ENCODE measurements around the gene PSMB10.
A peak's percentile ranks its signal among the peaks of the same experiment; 100 is the strongest.

Gene PSMB10

GRCh38 chr16:67936880-67937605, 393 bp upstream of the PSMB10 start:
- no peak overlapping the region for H3K27ac ChIP-seq (ENCODE audit: low read length)

GRCh38 chr16:67935402-67936123, 1.1 kb downstream of the PSMB10 start:
- Histone ChIP-seq H3K9ac (ENCODE audit: low read depth, low read length) (peak overlapping the region; percentile 95), H3K9me3 (ENCODE audit: insufficient read depth, low read depth, low read length) (no peaks in the 10 kb centered on the region), H3K27ac (ENCODE audit: low read length) (peak overlapping the region; percentile 69), H3K36me3 (ENCODE audit: insufficient read depth, low read depth, low read length) (peaks cover under 1% of the 10 kb centered on the region; the same call in 1 of the 2 replicates), H3K4me3 (ENCODE audit: low read length) (peak overlapping the region; percentile 89), H3K4me1 (ENCODE audit: insufficient read depth, low read length) (0 out of 2 replicates have a peak, but pooled peaks cover 6% of the 10 kb centered on the region), H3K27me3 (ENCODE audit: insufficient read depth, low read length) (no peaks in the 10 kb centered on the region)

More at GRCh38 chr16:67936880-67937605, 393 bp upstream of the PSMB10 start:
- Histone ChIP-seq H3K4me3 (ENCODE audit: low read length) (peak overlapping the region; percentile 89), H3K9me3 (ENCODE audit: insufficient read depth, low read depth, low read length) (no peaks in the 10 kb centered on the region), H3K4me1 (ENCODE audit: insufficient read depth, low read length) (0 out of 2 replicates have a peak, but pooled peaks cover 6% of the 10 kb centered on the region), H3K27me3 (ENCODE audit: insufficient read depth, low read length) (no peaks in the 10 kb centered on the region), H3K36me3 (ENCODE audit: insufficient read depth, low read depth, low read length) (no peaks in the 10 kb centered on the region; the same call in 1 of the 2 replicates), H3K9ac (ENCODE audit: low read depth, low read length) (peak overlapping the region; percentile 95)

GRCh38 chr16:67935101-67935401, 1.6 kb downstream of the PSMB10 start:
- no peak overlapping the region for H3K27ac ChIP-seq (ENCODE audit: low read length)

GRCh38 chr16:67934306-67935100, 2.1 kb downstream of the PSMB10 start:
- Histone ChIP-seq H3K36me3 (ENCODE audit: insufficient read depth, low read depth, low read length) (peaks cover 10% of the 10 kb centered on the region; the same call in 1 of the 2 replicates), H3K27me3 (ENCODE audit: insufficient read depth, low read length) (no peaks in the 10 kb centered on the region), H3K9me3 (ENCODE audit: insufficient read depth, low read depth, low read length) (no peaks in the 10 kb centered on the region), H3K27ac (ENCODE audit: low read length) (no peak overlapping the region), H3K4me1 (ENCODE audit: insufficient read depth, low read length) (0 out of 2 replicates have a peak, but pooled peaks cover 6% of the 10 kb centered on the region), H3K4me3 (ENCODE audit: low read length) (peak overlapping the region; percentile 89), H3K9ac (ENCODE audit: low read depth, low read length) (peak overlapping the region; percentile 81)

More at GRCh38 chr16:67935101-67935401, 1.6 kb downstream of the PSMB10 start:
- H3K9me3 ChIP-seq (ENCODE audit: insufficient read depth, low read depth, low read length) = no peaks in the 10 kb centered on the region
- peak overlapping the region; percentile 89 for H3K4me3 ChIP-seq (ENCODE audit: low read length)
- no peaks in the 10 kb centered on the region for H3K27me3 ChIP-seq (ENCODE audit: insufficient read depth, low read length)
- peak overlapping the region; percentile 81 for H3K9ac ChIP-seq (ENCODE audit: low read depth, low read length)
- H3K4me1 ChIP-seq (ENCODE audit: insufficient read depth, low read length) = 0 out of 2 replicates have a peak, but pooled peaks cover 6% of the 10 kb centered on the region
- 0 out of 2 replicates have a peak, but pooled peaks cover 4% of the 10 kb centered on the region for H3K36me3 ChIP-seq (ENCODE audit: insufficient read depth, low read depth, low read length)

GRCh38 chr16:67933805-67934204, 2.8 kb downstream of the PSMB10 start:
- Histone ChIP-seq H3K9me3 (ENCODE audit: insufficient read depth, low read depth, low read length) (no peaks in the 10 kb centered on the region), H3K36me3 (ENCODE audit: insufficient read depth, low read depth, low read length) (peaks cover 17% of the 10 kb centered on the region; the same call in 1 of the 2 replicates), H3K4me3 (ENCODE audit: low read length) (no peak overlapping the region), H3K27ac (ENCODE audit: low read length) (no peak overlapping the region), H3K9ac (ENCODE audit: low read depth, low read length) (no peak overlapping the region), H3K27me3 (ENCODE audit: insufficient read depth, low read length) (no peaks in the 10 kb centered on the region), H3K4me1 (ENCODE audit: insufficient read depth, low read length) (0 out of 2 replicates have a peak, but pooled peaks cover 6% of the 10 kb centered on the region)

GRCh38 chr16:67932462-67932840, 4.2 kb downstream of the PSMB10 start:
- Histone ChIP-seq H3K4me3 (ENCODE audit: low read length) (no peak overlapping the region), H3K9ac (ENCODE audit: low read depth, low read length) (no peak overlapping the region), H3K36me3 (ENCODE audit: insufficient read depth, low read depth, low read length) (peaks cover 23% of the 10 kb centered on the region), H3K4me1 (ENCODE audit: insufficient read depth, low read length) (0 out of 2 replicates have a peak, but pooled peaks cover 6% of the 10 kb centered on the region), H3K27ac (ENCODE audit: low read length) (no peak overlapping the region), H3K9me3 (ENCODE audit: insufficient read depth, low read depth, low read length) (no peaks in the 10 kb centered on the region), H3K27me3 (ENCODE audit: insufficient read depth, low read length) (no peaks in the 10 kb centered on the region)

- H3K4me3 ChIP-seq (ENCODE audit: low read length) = no peak within 1 kb of the TSS
- no peak within 1 kb of the TSS for H3K27ac ChIP-seq (ENCODE audit: low read length)
- H3K27me3 ChIP-seq (ENCODE audit: insufficient read depth, low read length) = no peaks in the 10 kb centered on the region
- no peak within 1 kb of the TSS for H3K9ac ChIP-seq (ENCODE audit: low read depth, low read length)
- H3K9me3 ChIP-seq (ENCODE audit: insufficient read depth, low read depth, low read length) = no peaks in the 10 kb centered on the region
- peaks cover 23% of the 10 kb centered on the region for H3K36me3 ChIP-seq (ENCODE audit: insufficient read depth, low read depth, low read length)
- 0 out of 2 replicates have a peak, but pooled peaks cover 3% of the 10 kb centered on the region for H3K4me1 ChIP-seq (ENCODE audit: insufficient read depth, low read length)
These were observed 4.8 kb downstream of the PSMB10 start, which contains the start of gene CTRL for GRCh38 chr16:67931712-67932461. Gene CTRL, minus strand, starts transcription at chr16:67931862. Its CDS starts 10 bp downstream, at chr16:67931852.

GRCh38 chr16:67930678-67931211, 5.9 kb downstream of the PSMB10 start:
- Histone ChIP-seq H3K36me3 (ENCODE audit: insufficient read depth, low read depth, low read length) (peaks cover 23% of the 10 kb centered on the region), H3K9ac (ENCODE audit: low read depth, low read length) (no peak overlapping the region), H3K9me3 (ENCODE audit: insufficient read depth, low read depth, low read length) (no peaks in the 10 kb centered on the region), H3K27ac (ENCODE audit: low read length) (no peak overlapping the region), H3K4me3 (ENCODE audit: low read length) (no peak overlapping the region), H3K4me1 (ENCODE audit: insufficient read depth, low read length) (peaks cover 8% of the 10 kb centered on the region), H3K27me3 (ENCODE audit: insufficient read depth, low read length) (no peaks in the 10 kb centered on the region)

- H3K36me3 ChIP-seq (ENCODE audit: insufficient read depth, low read depth, low read length) = peaks cover 23% of the 10 kb centered on the region
- H3K4me1 ChIP-seq (ENCODE audit: insufficient read depth, low read length) = peaks cover 8% of the 10 kb centered on the region
- H3K9me3 ChIP-seq (ENCODE audit: insufficient read depth, low read depth, low read length) = no peaks in the 10 kb centered on the region
- no peaks in the 10 kb centered on the region for H3K27me3 ChIP-seq (ENCODE audit: insufficient read depth, low read length)
- no peak overlapping the region for H3K27ac ChIP-seq (ENCODE audit: low read length)
- no peak overlapping the region for H3K9ac ChIP-seq (ENCODE audit: low read depth, low read length)
- H3K4me3 ChIP-seq (ENCODE audit: low read length) = no peak overlapping the region
These were observed 6.5 kb downstream of the PSMB10 start for GRCh38 chr16:67930191-67930590.

GRCh38 chr16:67928561-67929364, 7.9 kb downstream of the PSMB10 start:
- H3K36me3 ChIP-seq (ENCODE audit: insufficient read depth, low read depth, low read length) = peaks cover 23% of the 10 kb centered on the region
- H3K27ac ChIP-seq (ENCODE audit: low read length) = no peak overlapping the region
- no peak overlapping the region for H3K9ac ChIP-seq (ENCODE audit: low read depth, low read length)
- no peak overlapping the region for H3K4me3 ChIP-seq (ENCODE audit: low read length)
- no peaks in the 10 kb centered on the region for H3K9me3 ChIP-seq (ENCODE audit: insufficient read depth, low read depth, low read length)
- peaks cover 5% of the 10 kb centered on the region for H3K4me1 ChIP-seq (ENCODE audit: insufficient read depth, low read length)
- no peaks in the 10 kb centered on the region for H3K27me3 ChIP-seq (ENCODE audit: insufficient read depth, low read length)
